ENCODE measurements around the gene G3BP1.

DNA sequence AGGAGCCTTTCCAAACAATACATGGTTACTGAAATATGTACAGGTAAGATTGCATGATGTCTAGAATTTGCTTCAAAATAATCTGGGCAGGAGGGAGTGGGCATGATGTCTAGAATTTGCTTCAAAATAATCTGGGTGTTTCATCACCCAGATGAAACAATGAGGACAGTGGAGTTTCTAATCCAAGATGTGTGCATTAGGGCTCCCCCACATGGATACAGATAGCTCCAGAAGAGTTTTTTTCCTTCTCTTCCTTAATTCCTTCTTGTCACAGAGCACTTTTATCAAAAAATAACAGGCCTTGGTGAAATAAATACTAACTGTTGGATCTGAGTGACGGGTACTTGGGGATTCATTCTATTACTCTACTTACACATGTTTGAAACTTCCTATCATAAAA is 28.2 kb upstream of the G3BP1 start:
- TF ChIP-seq, protein P1, sequence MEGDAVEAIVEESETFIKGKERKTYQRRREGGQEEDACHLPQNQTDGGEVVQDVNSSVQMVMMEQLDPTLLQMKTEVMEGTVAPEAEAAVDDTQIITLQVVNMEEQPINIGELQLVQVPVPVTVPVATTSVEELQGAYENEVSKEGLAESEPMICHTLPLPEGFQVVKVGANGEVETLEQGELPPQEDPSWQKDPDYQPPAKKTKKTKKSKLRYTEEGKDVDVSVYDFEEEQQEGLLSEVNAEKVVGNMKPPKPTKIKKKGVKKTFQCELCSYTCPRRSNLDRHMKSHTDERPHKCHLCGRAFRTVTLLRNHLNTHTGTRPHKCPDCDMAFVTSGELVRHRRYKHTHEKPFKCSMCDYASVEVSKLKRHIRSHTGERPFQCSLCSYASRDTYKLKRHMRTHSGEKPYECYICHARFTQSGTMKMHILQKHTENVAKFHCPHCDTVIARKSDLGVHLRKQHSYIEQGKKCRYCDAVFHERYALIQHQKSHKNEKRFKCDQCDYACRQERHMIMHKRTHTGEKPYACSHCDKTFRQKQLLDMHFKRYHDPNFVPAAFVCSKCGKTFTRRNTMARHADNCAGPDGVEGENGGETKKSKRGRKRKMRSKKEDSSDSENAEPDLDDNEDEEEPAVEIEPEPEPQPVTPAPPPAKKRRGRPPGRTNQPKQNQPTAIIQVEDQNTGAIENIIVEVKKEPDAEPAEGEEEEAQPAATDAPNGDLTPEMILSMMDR (conservative IDR thresholded peaks at IDR 0.05; ENCODE audit: low read length), result no peak
- no peak for TF ChIP-seq EZH2phosphoT487 (IDR thresholded peaks at IDR 0.05; ENCODE audit: borderline replicate concordance)

All from Loucy (cell line).